T-helper 2 cell treated with Interferon-gamma antibody and Interleukin-4, amounts not matched to agents 5 μg/mL and 100 μg/mL, for 36 hours (primary cell): ENCODE data around the gene RNF213.
"Not testable (repeated sequence)": the region's sequence is repeated elsewhere in the genome, so short reads cannot be mapped to it uniquely, and the experiment has no call there.

Source experiments
- DNase-seq: peaks from one replicate; pipeline ENCODE4 v3.0.0; 2021; ENCODE audit warnings: low spot score
- H3K27ac Mint-ChIP-seq: one replicate; pipeline ENCODE4 v1.8.0; 2021; ENCODE audit warnings: mild to moderate bottlenecking, mixed read lengths
- H3K27me3 Mint-ChIP-seq: one replicate; pipeline ENCODE4 v1.8.0; 2021; ENCODE audit warnings: low read depth, mixed read lengths
- H3K36me3 Mint-ChIP-seq: one replicate; pipeline ENCODE4 v1.8.0; 2021; ENCODE audit warnings: low read depth, mixed read lengths
- H3K4me1 Mint-ChIP-seq: one replicate; pipeline ENCODE4 v1.8.0; 2021; ENCODE audit warnings: low read depth, mixed read lengths
- H3K4me3 Mint-ChIP-seq: one replicate; pipeline ENCODE4 v1.8.0; 2022; ENCODE audit warnings: mild to moderate bottlenecking, moderate library complexity, mixed read lengths
- H3K9me3 Mint-ChIP-seq: one replicate; pipeline ENCODE4 v1.8.0; 2021; ENCODE audit warnings: mixed read lengths

Gene RNF213

DNA sequence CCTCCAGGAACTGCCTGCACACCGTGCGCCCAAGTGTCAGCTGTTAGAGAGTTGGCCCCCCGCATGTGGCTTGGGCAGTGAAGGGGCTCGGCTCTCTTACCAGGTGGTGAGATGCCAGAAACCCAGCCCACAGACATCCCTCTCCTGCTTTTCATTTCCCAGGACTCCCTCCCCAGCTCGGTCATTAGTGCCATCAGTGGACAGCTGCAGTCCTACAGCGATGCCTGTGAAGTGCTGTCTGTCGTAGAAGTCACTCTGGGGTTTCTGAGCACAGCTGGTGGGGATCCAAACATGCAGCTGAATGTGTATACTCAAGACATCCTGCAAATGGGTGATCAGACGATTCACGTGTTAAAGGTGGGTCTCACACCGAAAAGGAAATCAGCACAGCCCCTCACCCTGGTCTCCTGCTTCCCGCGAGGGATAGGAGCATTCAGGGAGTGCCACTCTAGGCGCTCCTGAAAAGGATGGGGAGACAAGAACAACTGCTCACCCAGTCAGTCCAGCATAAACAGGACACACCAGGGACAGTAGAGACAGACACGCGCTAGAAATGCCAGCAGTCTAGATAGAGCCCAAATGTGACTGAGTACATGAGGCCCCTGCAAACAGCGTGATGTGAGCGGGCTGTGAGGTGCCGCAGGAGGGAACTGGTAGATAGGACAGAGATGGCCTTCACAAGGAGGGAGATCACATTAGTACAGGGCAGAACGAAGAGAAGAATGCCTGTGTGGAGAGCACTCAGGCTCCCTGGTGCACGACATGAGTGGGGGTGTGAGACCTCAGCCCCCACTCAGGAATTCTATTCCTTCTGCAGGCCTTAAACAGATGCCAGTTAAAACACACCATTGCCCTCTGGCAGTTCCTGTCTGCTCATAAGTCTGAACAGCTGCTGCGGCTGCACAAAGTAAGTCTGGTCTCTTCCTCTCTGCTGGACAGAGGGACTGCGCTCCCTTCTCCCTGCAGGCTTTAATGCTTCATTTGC, 128.7 kb downstream of the RNF213 start:
- Mint-ChIP-seq H3K9me3 (no peaks in the 10 kb centered on the region), H3K36me3 (peaks cover 79% of the 10 kb centered on the region), H3K27me3 (no peaks in the 10 kb centered on the region), H3K4me3 (no peak overlapping the region), H3K27ac (no peak overlapping the region), H3K4me1 (no peaks in the 10 kb centered on the region)
- DNase-seq, result no peak

DNA sequence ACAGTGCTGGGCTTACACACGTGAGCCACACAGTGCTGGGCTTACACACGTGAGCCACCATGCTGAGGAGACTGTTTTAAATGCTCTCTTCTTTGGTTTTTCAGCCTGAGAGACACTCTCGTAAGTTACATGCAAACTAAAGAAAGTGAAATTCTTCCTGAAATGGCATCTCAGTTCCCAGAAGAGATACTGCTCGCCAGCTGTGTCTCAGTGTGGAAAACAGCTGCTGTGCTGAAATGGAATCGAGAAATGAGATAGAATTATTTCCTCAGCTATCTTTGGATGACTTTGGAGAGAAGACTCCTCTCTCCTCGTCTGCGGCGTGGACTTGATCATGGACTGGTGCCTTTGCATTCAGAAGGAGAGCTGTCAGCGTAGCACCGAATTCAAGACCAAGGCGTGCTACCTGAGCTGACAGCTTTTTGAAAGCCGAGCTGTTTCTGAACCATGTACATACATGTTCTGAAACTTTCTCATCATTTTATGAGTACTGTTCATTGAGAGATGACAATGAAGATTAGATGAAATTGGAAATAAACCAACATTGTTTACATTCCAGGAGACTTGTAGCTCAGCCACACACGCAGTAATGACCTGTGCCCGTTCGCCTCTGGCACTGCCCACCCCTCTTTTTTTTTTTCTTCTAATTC, 132.7 kb downstream of the RNF213 start:
- Mint-ChIP-seq H3K36me3 (peaks cover 63% of the 10 kb centered on the region), H3K27me3 (no peaks in the 10 kb centered on the region), H3K4me3 (no peak overlapping the region), H3K27ac (no peak overlapping the region), H3K9me3 (no peaks in the 10 kb centered on the region), H3K4me1 (peaks cover 10% of the 10 kb centered on the region)
- no peak for DNase-seq

GRCh38 chr17:80393961-80394360, 133.3 kb downstream of the RNF213 start:
- DNase-seq, result no peak
- no peak overlapping the region for H3K27ac Mint-ChIP-seq
- H3K27me3 Mint-ChIP-seq, result no peaks in the 10 kb centered on the region
- no peak overlapping the region for H3K4me3 Mint-ChIP-seq
- no peaks in the 10 kb centered on the region for H3K9me3 Mint-ChIP-seq
- peaks cover 57% of the 10 kb centered on the region for H3K36me3 Mint-ChIP-seq
- H3K4me1 Mint-ChIP-seq, result peaks cover 10% of the 10 kb centered on the region

DNA sequence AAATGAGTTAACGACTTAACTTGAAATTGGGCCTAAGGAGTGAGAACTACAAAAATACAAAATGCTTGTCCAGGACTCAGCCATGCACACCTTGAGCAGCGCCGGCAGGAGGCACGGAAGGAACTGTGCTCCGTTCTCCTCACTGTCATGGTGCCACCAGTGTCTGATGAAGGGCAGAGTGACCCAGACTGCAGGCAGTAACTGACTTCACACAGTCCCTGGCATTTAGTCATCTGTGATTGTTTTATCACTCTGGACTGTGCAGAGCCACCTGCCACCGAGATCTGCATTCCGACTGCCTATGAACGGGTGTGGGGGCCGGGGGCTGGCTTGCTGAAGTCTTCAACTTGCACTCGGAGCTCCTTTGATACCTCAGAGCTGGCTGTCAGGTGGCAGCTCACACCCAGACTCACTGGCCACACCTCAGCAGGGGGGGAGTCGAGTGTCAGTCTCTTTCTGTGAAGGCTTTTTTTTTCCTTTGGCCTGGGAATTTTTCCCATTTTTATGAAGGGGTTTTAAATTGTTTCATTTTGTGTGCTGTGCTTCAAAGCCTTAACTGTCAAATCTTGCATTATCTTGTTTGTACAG, 134.1 kb downstream of the RNF213 start:
- no peaks in the 10 kb centered on the region for H3K9me3 Mint-ChIP-seq
- H3K36me3 Mint-ChIP-seq, result peaks cover 52% of the 10 kb centered on the region
- no peak overlapping the region for H3K4me3 Mint-ChIP-seq
- H3K4me1 Mint-ChIP-seq, result peaks cover 10% of the 10 kb centered on the region
- no peak for DNase-seq
- H3K27me3 Mint-ChIP-seq, result no peaks in the 10 kb centered on the region
- no peak overlapping the region for H3K27ac Mint-ChIP-seq

- no peaks in the 10 kb centered on the region for H3K27me3 Mint-ChIP-seq
- no peak for DNase-seq
- H3K4me3 Mint-ChIP-seq, result no peak overlapping the region
- peaks cover 45% of the 10 kb centered on the region for H3K36me3 Mint-ChIP-seq
- no peaks in the 10 kb centered on the region for H3K9me3 Mint-ChIP-seq
- peaks cover 10% of the 10 kb centered on the region for H3K4me1 Mint-ChIP-seq
- H3K27ac Mint-ChIP-seq, result no peak overlapping the region
Measured at GRCh38 chr17:80395402-80396151, 134.9 kb downstream of the RNF213 start.

- Mint-ChIP-seq H3K27ac (peak overlapping the region; percentile 0), H3K9me3 (no peaks in the 10 kb centered on the region), H3K27me3 (no peaks in the 10 kb centered on the region), H3K36me3 (peaks cover 39% of the 10 kb centered on the region), H3K4me3 (no peak overlapping the region), H3K4me1 (peaks cover 10% of the 10 kb centered on the region)
- DNase-seq, result no peak
Measured at GRCh38 chr17:80396157-80397033, 135.7 kb downstream of the RNF213 start.

DNA sequence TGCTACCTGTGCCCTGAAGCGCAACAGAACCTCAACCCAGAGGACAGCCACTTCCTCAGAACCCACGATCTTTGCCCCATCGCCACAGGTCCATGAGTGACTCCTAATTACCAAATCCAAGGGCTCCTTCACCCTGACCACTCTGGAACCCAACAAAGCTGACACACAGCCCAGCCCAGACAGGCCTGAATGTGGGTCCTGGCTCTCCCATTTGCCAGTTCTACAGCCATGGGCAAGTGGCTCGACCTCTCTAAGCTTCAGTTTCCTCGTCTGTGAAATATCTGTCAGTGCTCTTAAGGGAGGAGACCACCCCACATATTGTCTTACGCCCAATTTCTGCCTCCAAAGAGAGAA, 136.4 kb downstream of the RNF213 start:
- Mint-ChIP-seq H3K4me3 (no peak overlapping the region), H3K9me3 (no peaks in the 10 kb centered on the region), H3K4me1 (peaks cover 10% of the 10 kb centered on the region), H3K27ac (peak overlapping the region; percentile 0), H3K36me3 (peaks cover 35% of the 10 kb centered on the region), H3K27me3 (no peaks in the 10 kb centered on the region)
- DNase-seq, result no peak

- Mint-ChIP-seq H3K36me3 (peaks cover 31% of the 10 kb centered on the region), H3K9me3 (no peaks in the 10 kb centered on the region), H3K27me3 (no peaks in the 10 kb centered on the region), H3K27ac (no peak overlapping the region), H3K4me3 (no peak overlapping the region), H3K4me1 (peaks cover 10% of the 10 kb centered on the region)
- no peak for DNase-seq
Measured at GRCh38 chr17:80397686-80398085, 137.0 kb downstream of the RNF213 start.

GRCh38 chr17:80401086-80401485, 140.4 kb downstream of the RNF213 start:
- peaks cover 10% of the 10 kb centered on the region for H3K4me1 Mint-ChIP-seq
- H3K9me3 Mint-ChIP-seq, H3K4me3 Mint-ChIP-seq, H3K27ac Mint-ChIP-seq, DNase-seq, H3K36me3 Mint-ChIP-seq, H3K27me3 Mint-ChIP-seq: not testable (repeated sequence)

- not testable (repeated sequence) for H3K4me3 Mint-ChIP-seq, H3K36me3 Mint-ChIP-seq, DNase-seq, H3K4me1 Mint-ChIP-seq, H3K27me3 Mint-ChIP-seq, H3K9me3 Mint-ChIP-seq, H3K27ac Mint-ChIP-seq
Measured at GRCh38 chr17:80402102-80402501, 141.4 kb downstream of the RNF213 start.

DNA sequence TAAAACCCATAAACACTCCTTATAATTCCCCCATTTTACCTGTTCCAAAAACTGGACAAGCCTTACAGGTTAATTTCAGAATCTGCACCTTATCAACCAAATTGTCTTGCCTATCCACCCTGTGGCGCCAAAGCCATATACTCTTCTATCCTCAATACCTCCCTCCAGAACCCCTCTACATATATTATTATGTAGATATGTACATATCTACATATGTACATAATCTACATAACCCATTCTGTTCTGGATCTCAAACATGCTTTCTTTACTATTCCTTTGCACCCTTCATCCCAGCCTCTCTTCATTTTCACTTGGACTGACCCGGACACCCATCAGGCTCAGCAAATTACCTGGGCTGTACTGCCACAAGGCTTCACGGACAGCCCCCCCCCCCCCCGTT, 142.3 kb downstream of the RNF213 start:
- no peak overlapping the region for H3K27ac Mint-ChIP-seq
- H3K4me3 Mint-ChIP-seq, result no peak overlapping the region
- no peaks in the 10 kb centered on the region for H3K9me3 Mint-ChIP-seq
- H3K4me1 Mint-ChIP-seq, result peaks cover 2% of the 10 kb centered on the region
- no peak for DNase-seq
- H3K36me3 Mint-ChIP-seq, result no peaks in the 10 kb centered on the region
- H3K27me3 Mint-ChIP-seq, result no peaks in the 10 kb centered on the region

- no peak overlapping the region for H3K27ac Mint-ChIP-seq
- no peak for DNase-seq
- H3K9me3 Mint-ChIP-seq, result no peaks in the 10 kb centered on the region
- peaks cover 4% of the 10 kb centered on the region for H3K27me3 Mint-ChIP-seq
- H3K4me1 Mint-ChIP-seq, result no peaks in the 10 kb centered on the region
- H3K4me3 Mint-ChIP-seq, result no peak overlapping the region
- H3K36me3 Mint-ChIP-seq, result no peaks in the 10 kb centered on the region
Measured at GRCh38 chr17:80406146-80406545, 145.5 kb downstream of the RNF213 start.

DNA sequence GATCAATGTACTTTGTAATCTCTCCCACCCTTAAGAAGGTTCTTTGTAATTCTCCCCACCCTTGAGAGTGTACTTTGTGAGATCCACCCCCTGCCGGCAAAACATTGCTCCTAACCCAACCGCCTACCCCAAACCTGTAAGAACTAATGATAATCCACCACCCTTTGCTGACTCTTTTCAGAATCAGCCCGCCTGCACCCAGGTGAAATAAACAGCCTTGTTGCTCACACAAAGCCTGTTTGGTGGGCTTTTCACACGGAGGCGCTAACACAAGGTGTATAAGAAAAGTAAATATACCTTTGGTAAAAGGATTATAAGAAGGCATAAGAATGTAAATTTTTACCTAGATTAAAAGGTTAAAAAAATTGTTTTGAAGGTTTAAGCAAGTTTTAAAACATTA, 147.3 kb downstream of the RNF213 start:
- DNase-seq, H3K4me1 Mint-ChIP-seq, H3K36me3 Mint-ChIP-seq, H3K27ac Mint-ChIP-seq, H3K9me3 Mint-ChIP-seq, H3K4me3 Mint-ChIP-seq: not testable (repeated sequence)
- peaks cover 16% of the 10 kb centered on the region for H3K27me3 Mint-ChIP-seq
